ENCODE measurements around the gene TNN.

Gene TNN

GRCh38 chr1:175178456-175178855, 110.8 kb downstream of the TNN start:
- no peak for DNase-seq

GRCh38 chr1:175179837-175180590, 112.4 kb downstream of the TNN start:
- no peak for DNase-seq

- DNase-seq = no peak
Observed at GRCh38 chr1:175182201-175182746, 114.6 kb downstream of the TNN start.

GRCh38 chr1:175183586-175183985, 116.0 kb downstream of the TNN start:
- DNase-seq = no peak

DNA sequence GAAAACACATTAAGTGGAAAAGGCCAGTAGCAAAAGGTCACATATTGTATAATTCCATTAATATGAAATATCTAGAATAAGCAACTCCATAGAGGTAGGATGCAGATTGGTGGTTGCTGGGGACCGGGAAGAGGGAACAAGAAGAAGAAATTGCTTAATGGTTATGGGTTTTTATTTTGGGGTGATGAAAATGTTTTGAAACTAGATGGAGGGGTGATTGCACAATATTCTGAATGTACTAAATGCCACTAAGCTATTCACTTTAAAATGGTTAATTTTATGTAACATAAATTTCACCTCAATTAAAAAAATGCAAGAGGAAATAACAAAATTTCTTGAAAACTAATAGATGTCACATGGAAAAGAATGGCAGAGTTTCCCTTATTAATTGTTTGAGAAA, 118.3 kb downstream of the TNN start:
- no peak for DNase-seq

- no peak for DNase-seq
Observed at GRCh38 chr1:175186433-175187160, 119.0 kb downstream of the TNN start.

DNA sequence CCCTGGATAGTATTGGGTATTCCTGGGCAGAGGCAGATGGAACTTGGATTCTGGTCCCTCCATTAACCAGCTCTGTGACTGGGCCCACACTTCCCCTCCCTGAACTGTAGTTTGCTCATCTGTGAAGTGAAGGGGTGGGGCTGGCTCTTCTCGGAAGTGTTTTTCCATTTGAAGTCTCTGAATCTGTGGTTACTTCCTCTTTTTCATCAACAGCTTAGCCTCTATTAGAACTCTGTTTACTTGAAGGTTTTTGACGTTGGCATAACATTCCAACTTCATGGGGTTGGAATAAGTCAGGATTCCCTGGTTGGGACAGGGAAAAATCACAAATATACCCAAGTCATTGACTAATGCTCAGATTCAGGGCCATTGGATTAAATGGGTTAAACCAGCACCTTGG, 121.3 kb downstream of the TNN start:
- peak; percentile 25 for DNase-seq

- no peak for DNase-seq
Observed at GRCh38 chr1:175191659-175192058, 124.0 kb downstream of the TNN start.

GRCh38 chr1:175192111-175192629, 124.5 kb downstream of the TNN start:
- DNase-seq = peak; percentile 27

DNA sequence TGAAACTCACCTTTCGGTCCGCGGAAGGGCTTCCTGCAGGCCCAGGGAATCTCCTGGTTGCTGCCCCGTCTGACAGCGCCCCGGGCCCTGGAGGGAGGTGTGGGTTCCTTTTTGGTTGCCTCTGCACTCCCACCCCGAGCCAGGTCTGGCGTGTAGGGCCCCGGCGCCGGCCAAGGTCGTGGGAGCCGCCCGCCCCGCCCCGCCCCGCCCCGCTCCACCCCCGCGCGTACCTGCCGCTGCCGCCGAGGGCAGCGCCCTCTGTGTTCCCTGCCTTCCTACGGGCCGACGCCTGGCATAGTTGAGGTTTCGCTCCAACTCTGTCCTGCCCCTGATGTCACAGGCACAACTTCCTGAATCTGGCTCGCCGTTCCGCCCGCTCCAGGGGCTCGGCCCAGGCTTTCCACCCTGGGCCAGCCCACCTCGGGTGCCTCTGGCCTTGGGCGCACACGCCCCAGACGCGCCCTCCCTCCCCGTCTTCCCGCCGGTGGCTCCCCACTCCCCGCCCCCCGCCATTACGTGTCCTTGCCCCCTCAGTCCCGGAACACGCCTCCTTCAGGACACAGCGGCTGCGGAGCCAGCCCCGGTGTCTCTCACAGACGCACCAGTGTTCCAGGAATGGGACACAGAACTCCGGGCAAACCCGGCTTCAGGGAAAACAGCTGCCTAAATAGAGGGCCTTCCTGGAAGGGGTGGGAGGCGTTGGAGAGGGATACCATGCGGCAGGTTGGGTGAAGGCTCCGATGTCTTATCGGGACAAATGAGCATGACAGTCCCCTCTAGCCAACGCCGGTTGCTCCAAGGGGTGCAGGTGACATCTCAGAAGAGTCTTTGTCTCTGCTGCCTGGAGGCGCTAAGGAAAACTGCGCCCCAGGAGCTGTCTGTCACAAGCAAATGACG, 125.2 kb downstream of the TNN start, which contains the start of gene KIAA0040:
Gene KIAA0040, minus strand, starts transcription at position 147 of the 897 bp plus-strand sequence. CDS start 31,763 bp downstream, outside the sequence.
- peak; percentile 64 for DNase-seq

DNA sequence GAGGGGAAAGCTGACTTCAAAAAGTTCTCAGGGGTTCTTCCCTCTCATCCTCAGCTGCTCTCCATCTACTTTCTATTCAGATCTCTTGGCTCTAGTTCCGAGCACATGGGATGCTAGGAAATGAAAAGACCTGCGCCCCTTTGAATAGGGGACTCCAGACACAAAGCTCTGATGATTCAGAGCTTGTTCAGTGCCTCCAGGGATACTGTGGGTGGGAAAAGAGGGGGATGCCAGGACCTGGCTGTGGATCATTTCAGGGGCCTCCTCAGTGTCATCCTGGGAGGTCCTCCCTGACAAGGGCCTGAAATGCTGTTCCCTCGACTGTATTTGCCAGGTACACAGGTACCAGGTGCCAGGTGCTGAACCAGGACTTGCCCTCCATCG, 125.9 kb downstream of the TNN start:
- DNase-seq = no peak

GRCh38 chr1:175195281-175195680, 127.6 kb downstream of the TNN start:
- DNase-seq = no peak

DNA sequence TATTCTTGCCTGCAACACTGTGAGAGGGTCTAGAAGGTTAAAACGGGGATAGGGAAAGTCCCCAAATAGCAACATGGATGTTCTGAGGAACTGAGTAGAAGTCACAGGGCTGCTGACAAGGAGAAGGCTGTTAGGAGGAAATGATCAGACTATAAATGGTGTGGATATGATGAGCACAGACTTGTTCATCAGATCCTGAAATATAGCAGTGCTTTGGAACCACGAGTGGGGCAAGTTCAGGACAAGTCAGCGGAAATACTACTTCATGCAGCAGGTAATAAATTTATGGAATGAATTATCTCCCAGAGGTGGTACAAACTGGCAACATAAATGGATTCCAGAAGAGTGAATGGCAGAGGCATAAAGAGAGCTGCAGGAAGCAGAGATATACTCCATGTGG, 128.2 kb downstream of the TNN start:
- no peak for DNase-seq

GRCh38 chr1:175197531-175197930, 129.9 kb downstream of the TNN start:
- no peak for DNase-seq

Data from T-helper 9 cell (primary cell).